HUES48 (cell line): ENCODE measurements around the gene KCND2.

Experiments
- H3K27ac ChIP-seq: one replicate; pipeline ENCODE4 v1.7.0; 2013; ENCODE audit warnings: low read depth, low read length, inconsistent platforms
- H3K27me3 ChIP-seq: 2 replicates; pipeline ENCODE4 v1.6.1; 2013; ENCODE audit warnings: mild to moderate bottlenecking, low read length; ENCODE audit not compliant: control insufficient read depth, insufficient read depth
- H3K36me3 ChIP-seq: 2 replicates; pipeline ENCODE4 v1.6.1; 2013; ENCODE audit warnings: low read length; ENCODE audit not compliant: control insufficient read depth, insufficient read depth
- H3K4me1 ChIP-seq: 2 replicates; pipeline ENCODE4 v1.6.1; 2013; ENCODE audit warnings: mild to moderate bottlenecking, low read length; ENCODE audit not compliant: control insufficient read depth, insufficient read depth
- H3K4me3 ChIP-seq: 2 replicates; pipeline ENCODE4 v1.5.1; 2013; ENCODE audit warnings: mild to moderate bottlenecking, low read depth, low read length
- H3K9ac ChIP-seq: 2 replicates; pipeline ENCODE4 v1.6.1; 2013; ENCODE audit warnings: mild to moderate bottlenecking, low read depth, low read length, moderate library complexity
- H3K9me3 ChIP-seq: 2 replicates; pipeline ENCODE4 v1.6.1; 2013; ENCODE audit warnings: low read length; ENCODE audit not compliant: control insufficient read depth, insufficient read depth

The KCND2 gene

DNA sequence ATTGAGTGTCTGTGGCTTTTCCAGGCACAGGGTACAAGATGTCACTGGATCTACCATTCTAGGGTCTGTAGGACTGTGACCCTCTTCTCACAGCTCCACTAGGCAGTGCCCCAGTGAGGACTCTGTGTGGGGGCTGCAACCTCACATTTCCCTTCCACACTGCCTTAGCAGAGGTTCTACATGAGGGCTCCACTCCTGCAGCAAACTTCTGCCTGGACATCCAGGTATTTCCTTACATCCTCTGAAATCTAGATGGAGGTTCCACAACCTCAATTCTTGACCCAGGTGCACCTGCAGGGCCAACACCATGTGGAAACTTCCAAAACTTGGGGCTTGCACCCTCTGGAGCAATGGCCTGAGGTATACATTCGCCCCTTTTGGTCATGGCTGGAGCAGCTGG is 183.7 kb downstream of the KCND2 start:
- no peak overlapping the region for H3K27ac ChIP-seq
- H3K36me3 ChIP-seq: no peaks in the 10 kb centered on the region
- H3K27me3 ChIP-seq: no peaks in the 10 kb centered on the region
- peaks cover 28% of the 10 kb centered on the region for H3K4me1 ChIP-seq
- no peak overlapping the region for H3K4me3 ChIP-seq
- H3K9ac ChIP-seq: no peak overlapping the region
- H3K9me3 ChIP-seq: peaks cover 29% of the 10 kb centered on the region

DNA sequence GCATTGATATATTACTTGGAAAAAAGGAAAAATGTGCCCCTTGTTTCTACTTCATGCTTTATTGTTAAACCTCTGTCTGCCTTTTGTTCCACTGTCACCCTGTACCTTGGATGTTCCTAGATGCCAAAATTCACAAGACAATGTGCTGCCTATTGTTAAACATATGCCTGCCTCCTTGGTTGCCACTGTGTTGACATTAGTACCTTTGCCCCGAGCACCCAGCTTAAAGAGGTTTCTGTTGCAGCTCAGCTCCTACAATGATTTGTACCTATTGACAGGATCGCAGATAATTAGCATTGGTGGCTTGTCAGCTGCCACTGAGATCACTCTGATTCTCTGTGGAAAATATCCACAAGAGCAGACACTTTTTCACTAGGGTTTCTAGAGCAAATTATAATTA is 188.0 kb downstream of the KCND2 start:
- Histone ChIP-seq H3K36me3 (no peaks in the 10 kb centered on the region), H3K4me1 (peaks cover 29% of the 10 kb centered on the region), H3K4me3 (no peak overlapping the region), H3K9ac (no peak overlapping the region), H3K9me3 (peaks cover 16% of the 10 kb centered on the region), H3K27ac (peak overlapping the region; percentile 36), H3K27me3 (no peaks in the 10 kb centered on the region)

DNA sequence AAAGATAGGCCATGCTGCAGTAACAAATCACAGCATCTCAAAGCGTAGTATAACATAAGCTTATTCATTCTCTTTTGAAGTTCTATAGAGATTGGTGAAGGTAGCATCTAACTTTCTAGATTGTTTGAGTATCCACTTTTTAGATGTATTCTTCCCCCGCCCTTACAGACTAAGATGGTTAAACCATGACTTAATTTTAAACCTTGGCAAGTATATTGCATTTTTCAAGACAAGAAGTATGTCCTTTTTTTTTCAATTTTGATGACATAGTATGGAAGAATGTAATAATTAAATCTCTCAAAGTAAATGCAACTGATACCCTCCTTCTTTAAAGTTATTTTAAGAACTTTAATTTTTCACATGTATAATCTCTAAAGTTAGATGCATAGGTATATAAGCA is 190.0 kb downstream of the KCND2 start:
- Histone ChIP-seq H3K27me3 (no peaks in the 10 kb centered on the region), H3K36me3 (no peaks in the 10 kb centered on the region), H3K9me3 (no peaks in the 10 kb centered on the region), H3K4me1 (peaks cover 29% of the 10 kb centered on the region), H3K9ac (no peak overlapping the region), H3K4me3 (no peak overlapping the region), H3K27ac (no peak overlapping the region)

DNA sequence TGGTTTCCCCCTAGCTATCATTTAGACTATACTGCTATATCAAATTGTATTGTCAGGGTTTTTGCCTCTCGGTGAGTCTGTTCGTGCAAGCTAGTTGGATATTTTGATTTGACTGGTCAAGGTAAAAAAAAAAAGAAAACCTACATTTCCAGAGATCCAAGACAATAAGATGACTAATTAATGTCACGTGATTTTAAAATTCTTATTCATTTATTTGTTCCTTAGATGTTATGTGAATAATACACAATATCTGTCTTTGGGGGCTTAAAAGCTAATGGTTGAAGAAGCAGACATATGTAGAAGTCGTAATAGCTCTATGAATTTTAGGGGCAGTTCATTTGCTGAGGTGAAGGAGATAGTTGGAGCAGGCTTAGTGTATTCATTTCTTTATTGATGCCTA is 191.1 kb downstream of the KCND2 start:
- Histone ChIP-seq H3K9ac (no peak overlapping the region), H3K36me3 (no peaks in the 10 kb centered on the region), H3K27me3 (no peaks in the 10 kb centered on the region), H3K4me1 (peaks cover 27% of the 10 kb centered on the region), H3K27ac (no peak overlapping the region), H3K4me3 (no peak overlapping the region), H3K9me3 (no peaks in the 10 kb centered on the region)

DNA sequence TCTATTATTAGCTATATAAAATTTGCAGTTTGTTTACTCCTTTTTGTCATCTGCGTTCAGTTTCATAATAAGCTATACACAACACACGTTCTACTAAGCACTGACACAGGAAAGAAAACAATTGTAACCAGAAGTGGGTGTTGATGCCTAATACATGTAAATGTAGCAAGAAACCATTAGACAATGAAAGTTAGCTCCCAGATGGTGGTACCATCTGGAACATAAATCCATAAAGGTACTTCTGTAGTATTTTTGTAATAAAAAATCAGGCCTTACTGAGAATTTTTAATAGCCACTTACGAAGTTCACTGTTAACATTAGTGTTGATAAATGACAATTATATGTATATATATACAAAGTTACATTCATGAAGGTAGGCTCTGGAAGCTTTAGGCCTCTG is 194.7 kb downstream of the KCND2 start:
- Histone ChIP-seq H3K4me3 (no peak overlapping the region), H3K4me1 (no peaks in the 10 kb centered on the region)

DNA sequence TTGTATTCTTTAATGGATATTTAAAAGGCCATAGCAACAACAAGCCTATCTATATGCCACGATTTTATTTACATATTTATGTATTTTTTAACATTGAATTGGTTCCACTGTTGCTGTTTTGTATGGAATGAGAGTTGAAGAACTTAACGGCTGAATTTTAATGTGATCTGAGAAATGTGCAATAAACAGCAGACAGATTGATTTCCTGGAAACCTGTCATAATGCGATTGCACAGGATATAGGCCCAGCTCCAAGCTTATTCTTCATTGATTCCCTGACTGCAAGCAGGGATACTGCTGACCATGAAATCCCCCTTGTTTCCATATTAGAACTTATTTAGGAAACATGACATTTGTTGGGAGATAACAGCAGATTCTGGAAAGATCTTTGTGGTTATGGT is 195.6 kb downstream of the KCND2 start:
- Histone ChIP-seq H3K27me3 (no peaks in the 10 kb centered on the region), H3K9ac (no peak overlapping the region), H3K36me3 (no peaks in the 10 kb centered on the region), H3K27ac (no peak overlapping the region), H3K4me3 (no peak overlapping the region), H3K9me3 (no peaks in the 10 kb centered on the region), H3K4me1 (no peaks in the 10 kb centered on the region)

More for the DNA sequence above, 194.7 kb downstream of the KCND2 start:
- Histone ChIP-seq H3K27me3 (no peaks in the 10 kb centered on the region), H3K36me3 (no peaks in the 10 kb centered on the region), H3K9me3 (no peaks in the 10 kb centered on the region), H3K27ac (no peak overlapping the region), H3K9ac (no peak overlapping the region)

DNA sequence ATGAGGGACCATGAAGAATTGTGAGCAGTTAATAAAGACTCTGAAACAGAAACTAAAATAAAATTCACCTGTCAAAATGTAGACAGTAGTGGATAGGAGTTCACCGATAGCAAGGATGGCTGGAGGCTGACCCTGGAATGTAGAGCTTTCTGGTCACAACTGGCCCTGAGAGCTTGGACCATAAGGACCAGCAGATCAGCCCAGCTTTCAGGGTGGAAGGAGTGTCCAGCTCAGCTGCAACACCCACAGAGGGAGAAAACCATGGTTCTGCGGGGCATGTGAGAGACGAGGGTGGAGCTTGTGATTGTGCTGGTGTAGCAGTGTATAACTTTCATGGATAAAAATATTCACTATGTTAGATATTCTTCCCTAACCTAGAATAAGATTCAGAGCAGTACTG is 199.9 kb downstream of the KCND2 start:
- H3K27ac ChIP-seq: no peak overlapping the region
- no peaks in the 10 kb centered on the region for H3K27me3 ChIP-seq
- H3K4me3 ChIP-seq: no peak overlapping the region
- no peaks in the 10 kb centered on the region for H3K36me3 ChIP-seq
- no peaks in the 10 kb centered on the region for H3K9me3 ChIP-seq
- peaks cover 8% of the 10 kb centered on the region for H3K4me1 ChIP-seq
- H3K9ac ChIP-seq: no peak overlapping the region

DNA sequence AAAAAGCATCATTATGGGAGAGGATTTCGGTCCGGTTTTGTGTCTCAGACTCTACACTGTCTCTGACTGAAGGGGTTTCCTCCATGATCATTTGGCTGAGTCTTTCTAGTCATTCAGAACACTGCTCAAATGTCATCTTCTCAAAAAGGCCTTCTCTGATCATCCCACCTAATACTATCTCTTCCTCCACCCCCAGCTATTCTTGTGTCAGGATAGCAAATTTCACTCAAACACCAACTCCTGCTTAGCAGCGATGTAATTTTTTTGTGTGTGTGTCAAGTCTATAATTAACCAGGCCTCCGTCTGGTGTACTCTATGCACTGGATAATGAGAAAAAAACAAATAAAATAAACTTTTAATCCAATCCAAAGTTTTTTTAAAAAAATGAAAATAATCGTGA is 200.4 kb downstream of the KCND2 start:
- H3K4me1 ChIP-seq: peaks cover 11% of the 10 kb centered on the region
- H3K27me3 ChIP-seq: no peaks in the 10 kb centered on the region
- no peaks in the 10 kb centered on the region for H3K36me3 ChIP-seq
- H3K9me3 ChIP-seq: no peaks in the 10 kb centered on the region
- H3K4me3 ChIP-seq: no peak overlapping the region
- no peak overlapping the region for H3K9ac ChIP-seq
- H3K27ac ChIP-seq: no peak overlapping the region

DNA sequence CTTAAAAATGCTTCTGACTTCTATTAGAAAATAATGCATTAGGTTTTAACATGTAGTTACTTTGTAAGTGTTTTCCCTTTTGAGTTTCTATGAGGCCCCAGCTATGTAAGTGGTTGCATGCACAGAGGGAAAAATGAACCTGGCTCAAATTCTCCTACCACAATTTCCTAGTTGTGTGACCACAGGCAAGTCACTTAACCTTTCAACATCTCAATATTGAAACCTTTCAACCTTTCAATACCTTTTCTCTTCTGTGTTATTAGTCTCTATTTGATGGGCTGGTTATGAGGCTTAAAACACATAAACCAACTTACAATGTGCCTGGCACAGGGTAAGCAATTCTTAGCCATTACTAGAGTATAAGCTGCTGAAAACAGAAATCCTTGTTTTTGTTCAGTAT is 203.0 kb downstream of the KCND2 start:
- H3K4me1 ChIP-seq: peaks cover 18% of the 10 kb centered on the region
- H3K27me3 ChIP-seq: no peaks in the 10 kb centered on the region
- no peaks in the 10 kb centered on the region for H3K36me3 ChIP-seq
- no peak overlapping the region for H3K27ac ChIP-seq
- H3K9ac ChIP-seq: no peak overlapping the region
- H3K4me3 ChIP-seq: no peak overlapping the region
- no peaks in the 10 kb centered on the region for H3K9me3 ChIP-seq

DNA sequence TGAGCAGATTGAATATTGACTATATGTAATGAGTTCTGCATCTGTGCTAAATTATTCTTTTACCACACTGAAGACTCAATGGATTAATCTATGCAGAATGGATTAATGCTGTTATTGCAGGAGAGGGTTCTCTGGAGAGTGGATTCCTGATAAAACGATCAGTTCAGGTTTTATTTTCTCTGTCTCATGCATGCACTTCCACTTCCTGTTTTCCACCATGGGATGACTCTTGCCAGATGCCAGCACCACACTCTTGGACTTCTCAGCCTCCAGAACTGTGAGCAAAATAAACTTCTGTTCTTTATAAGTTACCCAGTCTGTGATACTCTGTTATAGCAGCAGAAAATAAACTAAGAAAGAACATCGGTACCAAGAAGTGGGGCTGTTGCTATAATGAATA is 207.5 kb downstream of the KCND2 start:
- Histone ChIP-seq H3K4me3 (no peak overlapping the region), H3K27ac (no peak overlapping the region), H3K9ac (no peak overlapping the region), H3K27me3 (no peaks in the 10 kb centered on the region), H3K36me3 (no peaks in the 10 kb centered on the region), H3K4me1 (peaks cover 18% of the 10 kb centered on the region), H3K9me3 (no peaks in the 10 kb centered on the region)

DNA sequence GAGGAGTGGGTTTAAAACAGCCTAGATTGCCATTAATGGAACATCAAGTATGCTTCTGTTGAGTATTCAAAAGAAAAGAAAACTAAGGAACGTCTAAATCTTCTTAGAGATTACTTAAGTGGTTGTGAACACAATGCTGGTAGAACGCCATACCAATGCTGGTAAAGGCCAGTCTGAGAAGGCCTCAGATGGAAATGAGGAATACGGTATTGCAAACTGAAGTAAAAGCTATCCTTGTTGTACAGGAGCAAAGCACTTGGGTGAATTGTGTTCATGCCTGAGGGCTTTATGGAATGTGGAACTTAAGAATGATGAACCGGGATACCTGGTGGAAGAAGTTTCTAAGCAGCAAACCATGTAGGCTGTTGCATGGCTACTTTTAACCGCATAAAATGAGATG is 208.0 kb downstream of the KCND2 start:
- Histone ChIP-seq H3K9ac (no peak overlapping the region), H3K4me1 (peaks cover 18% of the 10 kb centered on the region), H3K27me3 (no peaks in the 10 kb centered on the region), H3K4me3 (no peak overlapping the region), H3K36me3 (no peaks in the 10 kb centered on the region), H3K9me3 (no peaks in the 10 kb centered on the region), H3K27ac (no peak overlapping the region)

DNA sequence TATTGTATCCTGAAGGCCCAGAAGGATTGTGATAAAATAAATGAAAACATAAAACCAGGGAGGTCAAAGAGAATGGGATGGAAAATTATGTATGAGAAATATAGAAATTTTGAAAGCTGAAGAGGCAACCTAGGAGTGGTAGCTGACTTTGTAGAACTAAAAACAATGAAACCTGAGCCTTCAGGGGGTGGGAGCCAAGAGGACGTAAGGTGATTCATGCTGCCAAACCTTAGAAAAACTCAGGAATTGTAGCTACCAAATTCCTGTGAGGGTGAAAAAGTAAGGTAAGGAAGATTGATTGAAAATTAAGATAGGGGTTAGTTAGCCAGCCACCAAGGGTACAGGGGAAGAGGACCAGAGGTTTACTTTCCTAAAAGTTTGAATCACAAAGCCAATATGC is 213.2 kb downstream of the KCND2 start:
- H3K27ac ChIP-seq: peak overlapping the region; percentile 39
- no peak overlapping the region for H3K9ac ChIP-seq
- H3K4me1 ChIP-seq: peaks cover 15% of the 10 kb centered on the region
- H3K27me3 ChIP-seq: no peaks in the 10 kb centered on the region
- H3K9me3 ChIP-seq: no peaks in the 10 kb centered on the region
- no peaks in the 10 kb centered on the region for H3K36me3 ChIP-seq
- no peak overlapping the region for H3K4me3 ChIP-seq
